Measurements from ENCODE around the gene HCN2.

DNA sequence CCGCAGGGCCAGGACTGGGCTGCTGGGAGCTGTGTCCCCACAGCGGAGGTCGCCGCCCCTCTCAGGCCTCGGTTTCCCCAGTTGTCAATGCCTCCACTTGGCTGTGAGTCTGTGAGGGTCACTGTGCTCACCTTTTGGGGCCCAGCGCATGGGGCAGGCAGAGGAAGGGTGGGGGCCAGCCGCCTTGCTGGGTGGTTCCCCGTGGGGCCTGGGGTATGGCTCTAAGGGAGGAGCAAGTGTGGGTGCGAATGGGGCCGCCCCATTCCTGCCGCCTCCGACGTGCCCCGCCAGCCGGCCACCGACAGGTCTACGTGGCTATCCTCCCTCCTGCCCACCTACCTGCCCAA, 49.2 kb downstream of the HCN2 start:
- TF ChIP-seq, protein P1, sequence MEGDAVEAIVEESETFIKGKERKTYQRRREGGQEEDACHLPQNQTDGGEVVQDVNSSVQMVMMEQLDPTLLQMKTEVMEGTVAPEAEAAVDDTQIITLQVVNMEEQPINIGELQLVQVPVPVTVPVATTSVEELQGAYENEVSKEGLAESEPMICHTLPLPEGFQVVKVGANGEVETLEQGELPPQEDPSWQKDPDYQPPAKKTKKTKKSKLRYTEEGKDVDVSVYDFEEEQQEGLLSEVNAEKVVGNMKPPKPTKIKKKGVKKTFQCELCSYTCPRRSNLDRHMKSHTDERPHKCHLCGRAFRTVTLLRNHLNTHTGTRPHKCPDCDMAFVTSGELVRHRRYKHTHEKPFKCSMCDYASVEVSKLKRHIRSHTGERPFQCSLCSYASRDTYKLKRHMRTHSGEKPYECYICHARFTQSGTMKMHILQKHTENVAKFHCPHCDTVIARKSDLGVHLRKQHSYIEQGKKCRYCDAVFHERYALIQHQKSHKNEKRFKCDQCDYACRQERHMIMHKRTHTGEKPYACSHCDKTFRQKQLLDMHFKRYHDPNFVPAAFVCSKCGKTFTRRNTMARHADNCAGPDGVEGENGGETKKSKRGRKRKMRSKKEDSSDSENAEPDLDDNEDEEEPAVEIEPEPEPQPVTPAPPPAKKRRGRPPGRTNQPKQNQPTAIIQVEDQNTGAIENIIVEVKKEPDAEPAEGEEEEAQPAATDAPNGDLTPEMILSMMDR (IDR thresholded peaks at IDR 0.05; ENCODE audit: low read length) = no peak
- no peak for TF ChIP-seq EZH2 (IDR thresholded peaks at IDR 0.05; ENCODE audit: borderline replicate concordance, low read length)

Data from OCI-LY1 (cell line).